ENCODE results near the gene PXN. TPM values are rescaled to one million over a fixed set of nuclear protein-coding genes. Genes with fewer than 3 reads are reported as not detected.

Gene PXN
- total and polyA plus RNA-seq, 2 of the 13 experiments (the other 11 are each of a cell fraction or from before 2014, with no cell fraction given): 13.6 to 14.2 TPM

DNA sequence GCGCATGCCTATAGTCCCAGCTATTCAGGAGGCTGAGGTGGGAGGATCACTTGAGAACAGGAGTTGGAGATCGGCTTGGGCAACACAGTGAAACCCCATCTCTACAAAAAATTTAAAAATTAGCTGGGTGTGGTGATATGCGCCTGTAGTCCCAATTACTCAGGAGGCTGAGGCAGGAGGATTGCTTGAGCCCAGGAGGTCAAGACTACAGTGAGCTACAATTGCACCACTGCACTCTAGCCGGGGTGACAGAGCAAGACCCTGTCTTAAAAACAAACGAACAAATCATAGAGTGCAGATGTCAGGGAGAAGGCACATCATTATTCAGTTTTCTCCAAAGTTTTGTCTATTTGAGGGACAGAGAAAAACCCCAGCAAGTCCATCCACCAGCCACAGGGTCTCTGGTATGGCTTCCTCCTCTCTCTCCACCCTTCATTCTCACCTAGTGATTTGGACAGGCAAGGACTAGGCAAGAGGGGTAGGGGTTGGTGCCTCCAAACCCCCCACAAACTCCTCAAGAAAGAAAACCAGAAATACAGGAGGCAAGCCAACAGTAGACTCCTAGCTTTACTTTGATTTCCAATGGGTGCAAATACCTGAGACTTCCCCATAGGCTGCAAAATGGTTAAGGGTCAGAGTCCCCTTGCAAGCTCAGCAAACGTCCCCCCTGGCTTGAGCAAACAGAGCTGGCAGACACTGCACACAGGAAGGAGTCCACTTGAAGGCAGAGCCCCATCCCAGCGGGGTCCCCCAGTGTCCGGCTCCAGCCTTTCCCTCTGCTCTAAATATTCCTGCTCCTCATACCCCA is 38.1 kb downstream of the PXN start (continued):
- no peak for TF ChIP-seq HMG20B (CRISPR knock-in tag; conservative IDR thresholded peaks at IDR 0.05)
- peak; percentile 64 for TF ChIP-seq BCL6 (CRISPR knock-in tag; IDR thresholded peaks at IDR 0.05)
- TF ChIP-seq PITX1 (CRISPR knock-in tag; IDR thresholded peaks at IDR 0.05): no peak
- TF ChIP-seq HINFP (CRISPR knock-in tag; IDR thresholded peaks at IDR 0.05; ENCODE audit: low read depth): no peak
- TF ChIP-seq, protein P1, sequence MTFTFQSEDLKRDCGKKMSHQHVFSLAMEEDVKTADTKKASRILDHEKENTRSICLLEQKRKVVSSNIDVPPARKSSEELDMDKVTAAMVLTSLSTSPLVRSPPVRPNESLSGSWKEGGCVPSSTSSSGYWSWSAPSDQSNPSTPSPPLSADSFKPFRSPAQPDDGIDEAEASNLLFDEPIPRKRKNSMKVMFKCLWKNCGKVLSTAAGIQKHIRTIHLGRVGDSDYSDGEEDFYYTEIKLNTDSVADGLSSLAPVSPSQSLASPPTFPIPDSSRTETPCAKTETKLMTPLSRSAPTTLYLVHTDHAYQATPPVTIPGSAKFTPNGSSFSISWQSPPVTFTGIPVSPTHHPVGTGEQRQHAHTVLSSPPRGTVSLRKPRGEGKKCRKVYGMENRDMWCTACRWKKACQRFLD (CRISPR knock-in tag; IDR thresholded peaks at IDR 0.05; ENCODE audit: borderline replicate concordance): no peak
- no peak for TF ChIP-seq MYC (CRISPR knock-in tag; IDR thresholded peaks at IDR 0.05; ENCODE audit: borderline replicate concordance)
- no peak for TF ChIP-seq AKNA (CRISPR knock-in tag; IDR thresholded peaks at IDR 0.05; ENCODE audit: borderline replicate concordance)
- no peak for TF ChIP-seq ZNF841 (CRISPR knock-in tag; IDR thresholded peaks at IDR 0.05; ENCODE audit: borderline replicate concordance)
- TF ChIP-seq SPEN (CRISPR knock-in tag; IDR thresholded peaks at IDR 0.05; ENCODE audit: low read depth): no peak; the same call in 1 of the 2 replicates
- TF ChIP-seq, protein P2, sequence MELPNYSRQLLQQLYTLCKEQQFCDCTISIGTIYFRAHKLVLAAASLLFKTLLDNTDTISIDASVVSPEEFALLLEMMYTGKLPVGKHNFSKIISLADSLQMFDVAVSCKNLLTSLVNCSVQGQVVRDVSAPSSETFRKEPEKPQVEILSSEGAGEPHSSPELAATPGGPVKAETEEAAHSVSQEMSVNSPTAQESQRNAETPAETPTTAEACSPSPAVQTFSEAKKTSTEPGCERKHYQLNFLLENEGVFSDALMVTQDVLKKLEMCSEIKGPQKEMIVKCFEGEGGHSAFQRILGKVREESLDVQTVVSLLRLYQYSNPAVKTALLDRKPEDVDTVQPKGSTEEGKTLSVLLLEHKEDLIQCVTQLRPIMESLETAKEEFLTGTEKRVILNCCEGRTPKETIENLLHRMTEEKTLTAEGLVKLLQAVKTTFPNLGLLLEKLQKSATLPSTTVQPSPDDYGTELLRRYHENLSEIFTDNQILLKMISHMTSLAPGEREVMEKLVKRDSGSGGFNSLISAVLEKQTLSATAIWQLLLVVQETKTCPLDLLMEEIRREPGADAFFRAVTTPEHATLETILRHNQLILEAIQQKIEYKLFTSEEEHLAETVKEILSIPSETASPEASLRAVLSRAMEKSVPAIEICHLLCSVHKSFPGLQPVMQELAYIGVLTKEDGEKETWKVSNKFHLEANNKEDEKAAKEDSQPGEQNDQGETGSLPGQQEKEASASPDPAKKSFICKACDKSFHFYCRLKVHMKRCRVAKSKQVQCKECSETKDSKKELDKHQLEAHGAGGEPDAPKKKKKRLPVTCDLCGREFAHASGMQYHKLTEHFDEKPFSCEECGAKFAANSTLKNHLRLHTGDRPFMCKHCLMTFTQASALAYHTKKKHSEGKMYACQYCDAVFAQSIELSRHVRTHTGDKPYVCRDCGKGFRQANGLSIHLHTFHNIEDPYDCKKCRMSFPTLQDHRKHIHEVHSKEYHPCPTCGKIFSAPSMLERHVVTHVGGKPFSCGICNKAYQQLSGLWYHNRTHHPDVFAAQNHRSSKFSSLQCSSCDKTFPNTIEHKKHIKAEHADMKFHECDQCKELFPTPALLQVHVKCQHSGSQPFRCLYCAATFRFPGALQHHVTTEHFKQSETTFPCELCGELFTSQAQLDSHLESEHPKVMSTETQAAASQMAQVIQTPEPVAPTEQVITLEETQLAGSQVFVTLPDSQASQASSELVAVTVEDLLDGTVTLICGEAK (IDR thresholded peaks at IDR 0.05): no peak
- TF ChIP-seq, protein P2 (CRISPR knock-in tag; IDR thresholded peaks at IDR 0.05): no peak

Measured in HepG2 (cell line).